ENCODE measurements around the gene SPATS2.

GRCh38 chr12:49476091-49476490, 108.8 kb downstream of the SPATS2 start:
- TF ChIP-seq CTCF (IDR thresholded peaks at IDR 0.05) = no peak
- TF ChIP-seq ZFX (IDR thresholded peaks at IDR 0.05; ENCODE audit: borderline replicate concordance) = no peak
